Activated CD4-positive, alpha-beta memory T cell treated with anti-CD3 and anti-CD28 coated beads, Interleukin-2, amount 10 ng/mL, durations not matched to agents 7 days and 5 days (primary cell): ENCODE data around the gene FAN1. TPM values are rescaled to one million over a fixed set of nuclear protein-coding genes. Genes with fewer than 3 reads are reported as not detected.

ENCODE experiments used
- total RNA-seq, 2 experiments: library from RNA; stranded (reverse); gene quantifications; one replicate each; pipeline ENCODE4 v1.2.3, GENCODE V29; 2021

FAN1 gene
- total RNA-seq, 2 experiments from 2014 or later = 10.1 to 10.4 TPM

Other genes with a start within 250 kb of the FAN1 start
- 10 to 100 TPM; 21.8 to 23.3 TPM for gene MTMR10, start 87.7 kb downstream of the FAN1 start, total RNA-seq
- gene TRPM1, start 197.8 kb downstream of the FAN1 start, total RNA-seq = not detected